T-helper 1 cell treated with Interleukin-12 subunit alpha and Interleukin-12 subunit beta and Interleukin-4 antibody, amounts not matched to agents 30 ng/mL and 1 ng/mL, for 36 hours (primary cell): ENCODE results near the gene TMEM183A. TPM values are rescaled to one million over a fixed set of nuclear protein-coding genes. Genes with fewer than 3 reads are reported as not detected.
"Not testable (repeated sequence)": the region's sequence is repeated elsewhere in the genome, so short reads cannot be mapped to it uniquely, and the experiment has no call there.

Source experiments
- intact Hi-C: fragments of 100-400 bp; cut with micrococcal nuclease; formaldehyde crosslinking; loops from one replicate; pipeline ENCODE4 v1.15.1; 2024
- total RNA-seq: library from RNA; stranded (reverse); gene quantifications from 2 replicates; pipeline ENCODE4 v1.2.3, GENCODE V29; 2022

The TMEM183A gene
- total RNA-seq, 1 donor from 2014 or later, result 66.3 TPM

GRCh38 chr1:202986120-202986519 is 21.1 kb upstream of the TMEM183A start:
- intact Hi-C loops, result not testable (repeated sequence)

- intact Hi-C loops, result no loop called here
Measured at GRCh38 chr1:202987255-202987654, 19.9 kb upstream of the TMEM183A start.

- intact Hi-C loops, result no loop called here
Measured at GRCh38 chr1:202987922-202988583, 19.1 kb upstream of the TMEM183A start.

- intact Hi-C loops, result loop anchor here (10.0 kb wide), 1 partner anchor 525 kb away; no protein-coding TSS in a partner anchor
Measured at GRCh38 chr1:202989879-202990278, 17.3 kb upstream of the TMEM183A start.

- intact Hi-C loops, result loop anchor here (10.0 kb wide), 1 partner anchor 526 kb away; no protein-coding TSS in a partner anchor
Measured at GRCh38 chr1:202991112-202991511, 16.1 kb upstream of the TMEM183A start.

- intact Hi-C loops, result loop anchor here (10.0 kb wide), 1 partner anchor 530 kb away; no protein-coding TSS in a partner anchor
Measured at GRCh38 chr1:202994756-202995155, 12.4 kb upstream of the TMEM183A start.

- intact Hi-C loops, result loop anchor here (1.0 to 10.0 kb wide), 8 partner anchors 31 to 534 kb away; partner anchors contain the start of genes ADIPOR1 and RABIF
Measured at GRCh38 chr1:202998836-202999750, 8.1 kb upstream of the TMEM183A start.

- intact Hi-C loops, result loop anchor here (10.0 kb wide), 1 partner anchor 836 kb away; the partner anchor contains the start of gene PTPN7
Measured at GRCh38 chr1:203000217-203000944, 6.8 kb upstream of the TMEM183A start.

- intact Hi-C loops, result loop anchor here (10.0 kb wide), 1 partner anchor 837 kb away; the partner anchor contains the start of gene PTPN7
Measured at GRCh38 chr1:203001986-203002385, 5.2 kb upstream of the TMEM183A start.

- intact Hi-C loops, result loop anchor here (10.0 kb wide), 1 partner anchor 838 kb away; the partner anchor contains the start of gene PTPN7
Measured at GRCh38 chr1:203002951-203003350, 4.2 kb upstream of the TMEM183A start.

- intact Hi-C loops, result loop anchor here (2.0 to 10.0 kb wide), 5 partner anchors 322 to 857 kb away; partner anchors contain the start of genes PTPN7, SNRPE, ZBED6 and ZC3H11A
Measured at GRCh38 chr1:203005395-203006142, 1.6 kb upstream of the TMEM183A start.

- intact Hi-C loops, result loop anchor here (5.0 to 10.0 kb wide), 4 partner anchors 318 to 853 kb away; partner anchors contain the start of genes PTPN7 and SNRPE
Measured at GRCh38 chr1:203009185-203009584, 2.0 kb downstream of the TMEM183A start.

- intact Hi-C loops, result no loop called here
Measured at GRCh38 chr1:203011582-203011981, 4.4 kb downstream of the TMEM183A start.

GRCh38 chr1:203017061-203017460 is 9.9 kb downstream of the TMEM183A start:
- intact Hi-C loops, result no loop called here

- intact Hi-C loops, result no loop called here
Measured at GRCh38 chr1:203017692-203018091, 10.5 kb downstream of the TMEM183A start.

- intact Hi-C loops, result not testable (repeated sequence)
Measured at GRCh38 chr1:203022855-203023254, 15.7 kb downstream of the TMEM183A start.

- intact Hi-C loops, result loop anchor here (1.0 to 5.0 kb wide), 12 partner anchors 18 to 1197 kb away; partner anchors contain the start of genes ADIPOR1, IPO9, KLHL12 and PCAT6
Measured at GRCh38 chr1:203025686-203026030, 18.5 kb downstream of the TMEM183A start.

GRCh38 chr1:203026031-203026665 is 19.0 kb downstream of the TMEM183A start, which contains the start of gene PPFIA4:
PPFIA4 (plus strand) TSS chr1:203026491; CDS start chr1:203039009, 12,518 bp downstream.
- intact Hi-C loops, result loop anchor here (1.0 to 5.0 kb wide), 12 partner anchors 19 to 1197 kb away; partner anchors contain the start of genes ADIPOR1, IPO9, KLHL12 and PCAT6
